Iris pigment epithelial cell (primary cell): ENCODE results near the gene MVB12B.

Experiments
- DNase-seq: peaks from one replicate; pipeline ENCODE4 v3.0.0-alpha.2; 2011; ENCODE audit warnings: low read depth

MVB12B gene

DNA sequence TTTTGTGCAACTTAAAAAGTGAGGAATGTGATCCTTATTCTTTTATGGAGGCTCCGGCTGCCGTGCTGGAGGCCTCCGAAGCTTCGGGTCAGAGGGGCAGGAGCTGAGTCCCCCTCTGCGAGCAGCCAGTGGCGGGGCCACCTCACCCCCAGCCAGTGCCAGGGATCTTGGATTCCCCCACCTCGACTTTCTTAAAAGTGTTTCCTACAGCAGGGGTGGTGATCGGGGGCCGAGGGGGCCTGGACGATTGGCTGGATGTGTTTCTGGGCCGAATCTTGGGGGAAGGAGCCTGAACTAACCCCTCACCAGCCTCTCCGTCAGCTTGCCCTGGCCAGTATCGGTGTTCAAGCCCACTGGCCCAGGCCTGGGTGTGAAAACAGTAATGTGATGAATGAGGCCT, 194.9 kb downstream of the MVB12B start:
- DNase-seq: no peak

DNA sequence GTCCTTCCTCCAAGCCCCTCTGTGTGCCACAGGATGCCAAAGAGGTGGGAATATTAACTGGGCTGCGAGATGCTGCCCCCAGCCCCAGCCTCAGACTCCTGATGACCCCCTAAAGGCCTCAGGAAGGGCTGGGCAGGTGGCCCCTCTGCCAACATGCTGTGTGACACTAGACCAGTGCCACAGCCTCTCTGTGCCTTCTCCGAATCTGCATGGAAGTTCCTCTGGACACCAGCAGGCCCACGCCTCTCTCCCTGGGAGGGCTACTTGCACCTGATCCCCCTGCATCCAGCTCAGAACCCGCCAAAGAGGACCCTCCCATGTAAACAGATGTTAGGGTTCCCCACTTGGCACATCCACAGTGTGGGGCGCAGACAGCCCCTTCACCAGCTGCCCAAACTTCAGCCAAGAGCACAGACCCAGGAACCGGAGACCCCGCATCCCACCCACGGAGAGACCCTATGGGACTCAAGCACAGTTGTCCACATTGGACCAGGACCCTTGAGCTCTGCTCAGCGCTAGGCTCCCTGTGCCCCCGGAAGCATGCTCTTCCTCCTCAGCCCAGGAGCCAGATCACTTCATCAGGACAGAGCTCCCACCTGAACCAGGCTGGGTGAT, 195.5 kb downstream of the MVB12B start:
- no peak for DNase-seq

DNA sequence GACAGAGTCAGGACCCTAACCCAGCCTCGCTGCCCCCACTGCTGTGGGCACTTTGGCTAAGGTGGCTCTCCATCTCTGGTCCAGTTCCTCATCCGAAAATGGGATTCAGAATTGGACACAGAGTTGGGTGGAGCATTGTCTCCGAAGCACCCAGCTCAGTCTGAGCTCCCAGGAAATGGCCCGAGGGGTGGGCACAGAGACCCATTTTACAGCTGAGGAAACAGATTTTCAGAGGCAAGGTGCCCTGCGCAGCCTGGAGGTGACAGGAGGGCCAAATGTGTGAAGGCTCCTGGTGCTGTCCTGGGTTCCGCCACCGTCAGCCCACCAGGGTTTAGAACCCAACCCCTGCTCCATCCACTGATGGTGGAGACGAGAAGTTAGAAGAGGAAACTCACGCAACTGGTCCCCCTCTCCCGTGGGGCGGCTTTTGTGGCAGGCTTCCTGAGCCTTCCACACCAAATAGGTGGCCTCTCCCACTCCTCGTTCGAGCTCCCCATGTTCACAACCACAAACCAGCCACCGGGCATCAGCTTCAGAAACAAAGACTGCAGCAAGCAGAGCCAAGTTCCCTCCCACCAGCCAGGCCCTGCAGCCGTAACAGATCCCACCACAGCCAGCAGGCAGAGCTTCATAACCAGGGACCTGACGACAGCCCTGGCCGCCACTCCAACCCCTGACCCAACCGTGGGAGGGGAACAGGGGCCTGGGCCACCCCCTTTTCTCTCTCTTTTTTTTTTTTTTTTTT, 196.2 kb downstream of the MVB12B start:
- no peak for DNase-seq

- DNase-seq: no peak
Observed at GRCh38 chr9:126523611-126524111, 197.0 kb downstream of the MVB12B start.

- DNase-seq: no peak
Observed at GRCh38 chr9:126524353-126525077, 197.9 kb downstream of the MVB12B start.

DNA sequence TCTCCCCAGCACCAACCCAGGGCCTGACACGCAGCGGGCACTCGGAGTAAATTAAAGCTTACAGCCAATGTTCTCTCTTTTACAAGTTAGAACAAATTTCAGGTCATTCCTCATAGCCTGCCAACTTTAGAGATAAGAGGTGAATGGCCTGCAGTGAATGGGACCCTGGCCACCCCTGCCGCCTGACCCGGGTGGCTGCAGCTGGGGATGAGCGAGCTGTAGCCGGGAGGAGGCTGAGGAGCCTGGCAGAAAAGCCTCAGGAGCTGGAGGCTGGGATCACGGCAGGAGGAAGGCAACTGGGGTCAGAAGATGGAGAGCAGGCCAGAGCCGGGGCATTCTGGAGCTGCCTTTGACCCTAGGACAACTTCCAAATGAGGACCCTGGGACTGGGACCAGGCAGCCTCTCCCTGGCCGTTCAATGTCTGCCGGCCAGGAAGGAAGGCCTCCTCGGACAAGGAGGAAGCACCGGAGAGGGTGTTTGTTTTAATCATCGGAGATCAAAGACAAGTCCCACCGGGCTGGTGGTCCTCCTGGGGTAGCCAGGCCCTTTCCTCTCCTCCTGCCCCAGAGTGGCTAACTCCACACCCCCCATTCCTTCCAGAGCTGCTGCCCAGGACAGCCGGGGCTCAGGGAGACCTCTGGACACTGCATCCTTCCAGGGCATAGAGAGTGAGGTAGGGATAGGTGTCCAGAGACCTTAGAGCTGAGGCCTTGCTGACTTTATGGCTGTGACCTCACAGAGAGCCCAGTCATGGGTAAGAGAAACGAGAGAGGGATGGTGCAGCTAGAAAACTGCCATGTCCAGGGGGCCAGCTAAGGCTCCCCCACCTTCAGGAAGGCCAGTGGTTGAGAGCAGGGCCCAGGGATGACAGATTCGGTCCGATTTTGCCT, 199.8 kb downstream of the MVB12B start:
- no peak for DNase-seq

DNA sequence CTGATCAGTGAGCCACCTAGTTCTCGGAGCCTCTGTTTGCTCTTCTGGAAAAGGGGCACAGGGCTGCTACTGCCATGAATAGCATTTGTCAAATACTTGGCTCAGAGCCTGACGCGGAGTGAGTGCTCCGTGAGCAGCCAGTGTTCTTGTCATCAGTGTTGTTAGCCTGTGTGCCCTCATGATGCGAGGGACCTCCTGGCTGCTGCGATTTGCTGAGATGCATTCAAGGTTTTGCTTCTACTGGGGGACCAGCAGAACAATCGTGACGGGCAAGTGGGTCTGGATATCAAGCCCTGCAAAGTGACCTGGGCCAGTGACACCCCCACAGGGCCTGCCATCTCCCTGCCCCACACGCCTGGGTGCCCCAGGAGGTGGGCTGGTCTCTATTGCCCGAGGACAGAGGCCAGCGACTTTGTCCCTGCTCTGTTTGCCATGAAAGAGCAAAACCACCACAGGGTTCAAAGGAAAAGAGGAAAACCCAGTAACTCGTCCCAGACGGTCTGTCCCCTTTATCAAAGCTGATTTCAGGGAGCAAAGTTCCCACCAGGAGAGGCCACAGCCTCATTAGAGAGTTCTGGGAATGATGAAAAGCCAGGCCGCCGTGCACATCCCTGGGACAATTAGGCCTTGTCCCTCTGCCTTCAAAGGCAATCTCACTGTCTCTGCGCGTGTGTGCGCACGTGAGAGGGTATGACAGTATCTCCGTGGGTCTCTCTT, 200.6 kb downstream of the MVB12B start:
- no peak for DNase-seq

DNA sequence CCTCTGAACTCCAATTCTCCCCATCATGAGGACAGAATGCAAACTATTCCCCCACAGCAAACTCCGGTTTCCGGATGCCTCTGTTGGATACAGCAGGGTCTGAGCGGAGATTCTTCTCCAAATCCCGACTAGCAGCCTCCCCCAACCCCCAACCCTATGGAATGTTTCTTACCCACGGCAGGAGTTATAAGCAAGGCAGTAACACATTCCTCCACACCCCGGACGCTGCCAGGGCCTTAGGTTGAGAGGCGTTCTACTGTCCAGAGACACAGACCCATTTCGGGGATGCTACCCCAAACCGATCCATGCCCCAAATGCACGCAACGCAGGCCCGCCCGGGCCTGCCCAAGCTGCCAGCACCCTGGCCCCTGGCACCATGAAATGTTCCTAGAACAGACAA, 201.5 kb downstream of the MVB12B start:
- peak; percentile 18 for DNase-seq

- no peak for DNase-seq
Observed at GRCh38 chr9:126528915-126529314, 202.3 kb downstream of the MVB12B start.

GRCh38 chr9:126531035-126531571, 204.5 kb downstream of the MVB12B start:
- DNase-seq: no peak

GRCh38 chr9:126531591-126531990, 205.0 kb downstream of the MVB12B start:
- DNase-seq: no peak

- DNase-seq: no peak
Observed at GRCh38 chr9:126532019-126532462, 205.4 kb downstream of the MVB12B start.

DNA sequence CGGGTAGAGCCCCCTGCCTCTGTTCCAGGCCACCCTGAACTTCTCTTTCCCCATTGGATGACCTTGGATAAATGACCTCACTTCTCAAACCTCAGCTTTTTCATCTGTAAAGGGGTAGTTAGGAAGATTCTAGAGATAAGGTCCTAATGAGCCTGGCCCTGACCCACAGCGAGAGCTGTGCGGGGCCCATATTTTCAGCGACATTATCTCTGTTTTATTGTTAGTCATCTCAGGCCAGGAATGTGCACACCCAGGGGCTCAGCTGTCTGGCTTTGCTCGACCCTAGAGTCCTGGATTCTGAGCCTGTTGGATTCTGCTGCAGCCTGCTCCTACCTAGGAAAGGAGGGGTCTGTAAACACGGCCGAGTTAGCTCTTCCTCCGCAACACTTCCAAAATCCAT, 205.9 kb downstream of the MVB12B start:
- no peak for DNase-seq

DNA sequence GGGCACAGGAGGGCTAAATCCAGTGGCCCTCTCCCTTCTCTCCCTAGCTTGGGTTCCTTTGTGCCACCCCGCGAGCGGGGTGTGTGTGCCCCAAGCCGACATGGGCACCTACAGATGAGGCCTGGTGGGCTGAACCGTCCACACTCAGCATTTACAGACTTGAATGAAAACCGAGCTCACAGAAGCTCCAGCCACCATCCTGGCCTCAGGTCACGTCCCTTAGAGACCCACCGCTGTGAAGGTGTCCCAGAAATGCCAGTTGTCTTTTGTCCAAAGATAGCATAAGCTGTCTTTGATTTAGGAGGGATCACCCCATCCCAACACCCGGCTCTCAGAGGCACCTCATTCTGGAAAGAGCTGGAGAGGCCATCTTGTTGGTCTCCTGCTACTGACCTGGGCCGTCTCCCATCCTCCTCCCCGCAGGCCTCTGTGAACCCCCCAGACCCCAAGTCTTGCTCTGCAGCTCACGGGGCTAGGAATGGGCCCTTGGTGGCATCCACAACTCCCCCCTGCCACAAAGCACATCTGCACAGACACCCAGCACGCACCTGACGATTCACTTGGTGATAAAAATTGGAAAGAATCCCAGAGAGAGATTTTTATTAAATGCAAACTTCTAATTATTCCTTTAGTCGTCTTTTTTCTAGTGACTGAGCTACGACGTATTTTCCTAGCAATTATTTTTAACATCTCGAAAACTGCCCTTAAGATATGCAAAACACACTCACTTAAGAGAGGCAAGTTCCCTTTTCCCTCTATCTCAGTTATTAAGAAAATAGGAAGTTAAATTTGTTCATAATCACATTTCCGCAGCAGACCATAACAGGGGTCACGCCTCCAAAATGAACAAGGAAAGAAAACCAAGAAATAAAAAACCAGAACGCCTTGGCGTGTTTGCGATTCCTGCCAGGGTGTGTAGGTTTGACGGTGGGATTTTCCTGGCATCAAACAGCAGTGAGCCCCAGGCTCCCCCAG, 206.6 kb downstream of the MVB12B start:
- DNase-seq: no peak

DNA sequence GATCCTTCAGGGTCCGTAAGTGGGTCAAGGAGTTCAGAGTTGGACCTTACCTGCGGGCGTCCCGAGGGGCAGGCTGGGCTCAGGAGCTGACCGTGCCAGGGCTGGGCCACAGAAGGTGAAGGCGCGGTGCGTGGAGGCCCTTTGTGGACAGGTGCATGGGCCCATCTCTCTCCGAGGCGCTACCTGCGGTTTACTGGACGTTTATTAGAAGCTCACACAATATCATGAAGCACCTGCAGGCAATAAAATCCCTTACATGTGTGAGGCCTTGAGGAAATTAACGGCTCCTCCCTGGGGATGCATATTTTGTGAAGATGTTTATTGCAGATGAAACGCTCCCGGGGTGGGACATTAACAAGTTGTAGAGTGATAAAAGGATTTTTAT, 207.3 kb downstream of the MVB12B start:
- DNase-seq: no peak

GRCh38 chr9:126534431-126535186, 208.0 kb downstream of the MVB12B start:
- no peak for DNase-seq

GRCh38 chr9:126536131-126536530, 209.5 kb downstream of the MVB12B start:
- DNase-seq: no peak

DNA sequence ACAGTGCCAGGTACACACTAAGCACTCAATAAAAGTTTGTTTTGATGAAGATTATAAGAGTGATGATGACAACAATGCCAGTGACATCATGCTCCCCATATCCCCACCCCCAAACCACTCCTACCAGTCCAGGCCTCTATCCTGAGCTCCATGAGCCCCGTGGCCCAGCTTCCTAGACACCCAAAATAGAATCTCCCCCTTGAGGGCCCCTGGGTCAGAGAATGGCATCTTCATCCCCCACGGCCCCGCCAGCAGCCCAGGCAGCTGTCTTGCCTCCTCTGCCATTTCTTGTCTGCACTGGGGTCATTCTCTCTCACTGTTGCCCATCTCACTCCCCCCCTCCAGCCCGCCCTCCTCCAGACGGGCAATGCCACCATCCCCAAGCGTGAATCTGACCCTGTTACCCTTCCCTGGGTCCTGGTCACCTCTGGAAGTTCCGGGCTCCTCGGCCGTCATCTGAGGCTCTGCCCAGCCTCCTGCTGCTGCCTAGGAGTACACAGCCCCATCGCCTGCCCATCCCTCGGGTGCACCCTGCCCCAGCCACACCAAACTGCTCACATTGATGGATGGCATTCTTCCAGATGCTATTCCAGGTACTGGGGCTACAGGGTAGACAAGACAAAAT, 210.3 kb downstream of the MVB12B start:
- no peak for DNase-seq

DNA sequence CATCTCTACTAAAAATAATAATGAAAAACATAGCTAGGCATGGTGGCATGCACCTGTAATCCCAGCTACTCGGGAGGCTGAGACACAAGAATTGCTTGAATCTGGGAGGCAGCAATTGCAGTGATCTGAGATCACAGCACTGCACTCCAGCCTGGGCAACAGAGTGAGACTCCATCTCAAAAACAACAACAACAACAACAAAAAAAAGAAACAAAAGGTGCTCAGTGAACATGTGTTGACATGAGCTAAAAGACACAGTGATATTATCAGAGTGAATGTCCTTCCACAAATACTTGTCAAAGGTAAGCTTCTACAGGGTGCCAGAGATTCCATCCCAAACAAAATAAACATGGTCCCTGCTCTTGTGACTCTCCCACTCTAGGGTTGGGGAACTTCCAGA, 211.9 kb downstream of the MVB12B start:
- no peak for DNase-seq
